ENCODE data around the gene RBBP7.

Gene RBBP7

GRCh38 chrX:16825264-16826035 lies 44.7 kb downstream of the RBBP7 start:
- DNase-seq = no peak

GRCh38 chrX:16822723-16823122 lies 47.4 kb downstream of the RBBP7 start:
- no peak for DNase-seq

- no peak for DNase-seq
These were observed 50.5 kb downstream of the RBBP7 start for GRCh38 chrX:16819634-16820033.

- DNase-seq = no peak
These were observed 55.6 kb downstream of the RBBP7 start for GRCh38 chrX:16814597-16814996.

GRCh38 chrX:16807976-16808542 lies 62.1 kb downstream of the RBBP7 start:
- DNase-seq = no peak

- no peak for DNase-seq
These were observed 62.6 kb downstream of the RBBP7 start for GRCh38 chrX:16807548-16807947.

GRCh38 chrX:16804923-16805464 lies 65.2 kb downstream of the RBBP7 start:
- no peak for DNase-seq

- DNase-seq = no peak
These were observed 72.3 kb downstream of the RBBP7 start for GRCh38 chrX:16797841-16798240.

- no peak for DNase-seq
These were observed 72.8 kb downstream of the RBBP7 start for GRCh38 chrX:16797358-16797757.

- DNase-seq = no peak
These were observed 73.9 kb downstream of the RBBP7 start for GRCh38 chrX:16796298-16796697.
